Muscle of leg (tissue), 16 donors: ENCODE data around the gene DYNC2H1. TPM values are rescaled to one million over a fixed set of nuclear protein-coding genes. Genes with fewer than 3 reads are reported as not detected.

ENCODE experiments used
- DNase-seq: peaks from one replicate; pipeline ENCODE4 v3.0.0; 2013
- H3K27ac ChIP-seq: one replicate; pipeline ENCODE4 v1.5.1; 2013; ENCODE audit warnings: mild to moderate bottlenecking, low read length, control low read depth
- H3K27me3 ChIP-seq: one replicate; pipeline ENCODE4 v1.6.1; 2013; ENCODE audit warnings: low read length; ENCODE audit not compliant: control insufficient read depth, insufficient read depth
- H3K36me3 ChIP-seq: one replicate; pipeline ENCODE4 v1.6.1; 2013; ENCODE audit warnings: low read length; ENCODE audit not compliant: control insufficient read depth, insufficient read depth
- H3K4me1 ChIP-seq: one replicate; pipeline ENCODE4 v1.6.1; 2013; ENCODE audit warnings: low read length; ENCODE audit not compliant: control insufficient read depth, insufficient read depth
- H3K4me3 ChIP-seq: one replicate; pipeline ENCODE4 v1.5.1; 2013; ENCODE audit warnings: low read length, control low read depth
- H3K9me3 ChIP-seq: replicated peaks from 2 replicates; pipeline ENCODE4 v1.6.1; 2013; ENCODE audit warnings: low read depth, low read length; ENCODE audit not compliant: control insufficient read depth
- WGBS: methylation state at CpG from one replicate; pipeline ENCODE4 v1.1.5; 2013; ENCODE audit warnings: missing lambda C conversion rate; ENCODE audit not compliant: insufficient coverage; 5-methylcytosine and 5-hydroxymethylcytosine counted together
- long read RNA-seq, 11 donors: transcript quantifications; one replicate each; lab custom pipeline, GENCODE V29; 2026
- polyA plus RNA-seq, 8 donors: library from polyadenylated mRNA; unstranded; fragments of 120-200 nt; gene quantifications; one replicate each; pipeline versions ENCODE4 v1.2.1 to v1.2.3, GENCODE V29; 2013; ENCODE audit warnings: inconsistent platforms in 1 of 8, low replicate concordance in 1 of 8; ENCODE audit not compliant: insufficient read length in 8 of 8, insufficient read depth in 1 of 8
- total RNA-seq: library from RNA; stranded (reverse); fragments of 120-200 nt; gene quantifications from one replicate; pipeline ENCODE4 v1.2.4, GENCODE V29; 2013

Gene DYNC2H1, protein sequence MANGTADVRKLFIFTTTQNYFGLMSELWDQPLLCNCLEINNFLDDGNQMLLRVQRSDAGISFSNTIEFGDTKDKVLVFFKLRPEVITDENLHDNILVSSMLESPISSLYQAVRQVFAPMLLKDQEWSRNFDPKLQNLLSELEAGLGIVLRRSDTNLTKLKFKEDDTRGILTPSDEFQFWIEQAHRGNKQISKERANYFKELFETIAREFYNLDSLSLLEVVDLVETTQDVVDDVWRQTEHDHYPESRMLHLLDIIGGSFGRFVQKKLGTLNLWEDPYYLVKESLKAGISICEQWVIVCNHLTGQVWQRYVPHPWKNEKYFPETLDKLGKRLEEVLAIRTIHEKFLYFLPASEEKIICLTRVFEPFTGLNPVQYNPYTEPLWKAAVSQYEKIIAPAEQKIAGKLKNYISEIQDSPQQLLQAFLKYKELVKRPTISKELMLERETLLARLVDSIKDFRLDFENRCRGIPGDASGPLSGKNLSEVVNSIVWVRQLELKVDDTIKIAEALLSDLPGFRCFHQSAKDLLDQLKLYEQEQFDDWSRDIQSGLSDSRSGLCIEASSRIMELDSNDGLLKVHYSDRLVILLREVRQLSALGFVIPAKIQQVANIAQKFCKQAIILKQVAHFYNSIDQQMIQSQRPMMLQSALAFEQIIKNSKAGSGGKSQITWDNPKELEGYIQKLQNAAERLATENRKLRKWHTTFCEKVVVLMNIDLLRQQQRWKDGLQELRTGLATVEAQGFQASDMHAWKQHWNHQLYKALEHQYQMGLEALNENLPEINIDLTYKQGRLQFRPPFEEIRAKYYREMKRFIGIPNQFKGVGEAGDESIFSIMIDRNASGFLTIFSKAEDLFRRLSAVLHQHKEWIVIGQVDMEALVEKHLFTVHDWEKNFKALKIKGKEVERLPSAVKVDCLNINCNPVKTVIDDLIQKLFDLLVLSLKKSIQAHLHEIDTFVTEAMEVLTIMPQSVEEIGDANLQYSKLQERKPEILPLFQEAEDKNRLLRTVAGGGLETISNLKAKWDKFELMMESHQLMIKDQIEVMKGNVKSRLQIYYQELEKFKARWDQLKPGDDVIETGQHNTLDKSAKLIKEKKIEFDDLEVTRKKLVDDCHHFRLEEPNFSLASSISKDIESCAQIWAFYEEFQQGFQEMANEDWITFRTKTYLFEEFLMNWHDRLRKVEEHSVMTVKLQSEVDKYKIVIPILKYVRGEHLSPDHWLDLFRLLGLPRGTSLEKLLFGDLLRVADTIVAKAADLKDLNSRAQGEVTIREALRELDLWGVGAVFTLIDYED (N-terminal part only)
- total RNA-seq (17.2 TPM), polyA plus RNA-seq (10 to 100 TPM in 7 of 8 donors, 1 to 10 TPM in 1; 9.8 to 13.9 (median 11.8) TPM)
- long read RNA-seq, donor 1: 0 reads
- long read RNA-seq, donor 2: 0 reads
- long read RNA-seq, donor 3: 0 reads
- long read RNA-seq, donor 4: 0 reads
- long read RNA-seq, donor 5: 0 reads
- long read RNA-seq, donor 6: 0 reads
- long read RNA-seq, donor 7: 0 reads
- long read RNA-seq, donor 8, partial matches to known transcripts: 0 of 1 reads
- long read RNA-seq, donor 8, other reads (novel, unspliced or antisense): 0 of 1 reads
- long read RNA-seq, donor 9: 0 reads
- long read RNA-seq, donor 10, partial matches to known transcripts: 0 of 1 reads
- long read RNA-seq, donor 10, other reads (novel, unspliced or antisense): 0 of 1 reads
- long read RNA-seq, donor 11: 0 reads

GRCh38 chr11:103108933-103109817, at the start of gene DYNC2H1:
Gene DYNC2H1, plus strand, starts transcription at chr11:103109426. Its CDS starts 149 bp downstream, at chr11:103109575.
- Histone ChIP-seq H3K36me3 (no peaks in the 10 kb centered on the region), H3K27ac (peak within 1 kb of the TSS; percentile 94), H3K27me3 (peaks cover 5% of the 10 kb centered on the region), H3K9me3 (no peaks in the 10 kb centered on the region), H3K4me1 (no peaks in the 10 kb centered on the region), H3K4me3 (peak within 1 kb of the TSS; percentile 85)
- under 1% methylated on average over 46 of the region's 53 CpGs for WGBS
- DNase-seq: peak; percentile 97

- no peaks in the 10 kb centered on the region for H3K9me3 ChIP-seq
- no peak overlapping the region for H3K27ac ChIP-seq
- WGBS: no CpG with 5 or more reads among the region's 1 CpG
- H3K27me3 ChIP-seq: no peaks in the 10 kb centered on the region
- no peak for DNase-seq
- H3K36me3 ChIP-seq: peaks cover 13% of the 10 kb centered on the region
- H3K4me1 ChIP-seq: no peaks in the 10 kb centered on the region
- no peak overlapping the region for H3K4me3 ChIP-seq
These were observed 47.6 kb upstream of the DYNC2H1 start for GRCh38 chr11:103061656-103062055.

- no peak for DNase-seq
- no peak overlapping the region for H3K4me3 ChIP-seq
- no peaks in the 10 kb centered on the region for H3K9me3 ChIP-seq
- no peaks in the 10 kb centered on the region for H3K4me1 ChIP-seq
- peaks cover under 1% of the 10 kb centered on the region for H3K36me3 ChIP-seq
- no peak overlapping the region for H3K27ac ChIP-seq
- no peaks in the 10 kb centered on the region for H3K27me3 ChIP-seq
- no CpG with 5 or more reads among the region's 1 CpG for WGBS
These were observed 42.1 kb upstream of the DYNC2H1 start for GRCh38 chr11:103067118-103067517.

DNA sequence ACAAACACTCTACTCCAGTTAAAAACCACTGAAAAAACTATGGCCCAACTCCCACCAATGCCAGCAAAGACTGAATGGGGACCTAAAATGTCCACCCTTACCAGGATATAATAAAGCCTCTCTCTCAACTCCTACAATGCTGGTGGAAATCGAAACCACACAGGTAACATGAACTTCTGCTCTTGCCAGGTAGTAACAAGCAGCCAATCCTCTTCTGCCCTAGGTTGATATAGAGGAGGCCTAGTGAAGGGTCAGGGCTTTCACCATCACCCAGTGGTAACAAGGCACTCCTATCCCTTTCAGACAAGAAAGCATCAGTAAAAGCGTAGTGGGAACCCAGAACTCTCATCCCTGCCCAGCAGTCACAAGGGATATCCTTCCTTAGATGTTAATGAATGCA, 39.9 kb upstream of the DYNC2H1 start:
- no peaks in the 10 kb centered on the region for H3K36me3 ChIP-seq
- H3K27me3 ChIP-seq: no peaks in the 10 kb centered on the region
- no peaks in the 10 kb centered on the region for H3K4me1 ChIP-seq
- H3K4me3 ChIP-seq: no peak overlapping the region
- no CpG with 5 or more reads among the region's 2 CpGs for WGBS
- no peaks in the 10 kb centered on the region for H3K9me3 ChIP-seq
- no peak for DNase-seq
- H3K27ac ChIP-seq: no peak overlapping the region

GRCh38 chr11:103070142-103070541, 39.1 kb upstream of the DYNC2H1 start:
- DNase-seq: no peak
- H3K4me1 ChIP-seq: no peaks in the 10 kb centered on the region
- H3K36me3 ChIP-seq: no peaks in the 10 kb centered on the region
- no peaks in the 10 kb centered on the region for H3K9me3 ChIP-seq
- no peak overlapping the region for H3K4me3 ChIP-seq
- H3K27me3 ChIP-seq: no peaks in the 10 kb centered on the region
- no peak overlapping the region for H3K27ac ChIP-seq

DNA sequence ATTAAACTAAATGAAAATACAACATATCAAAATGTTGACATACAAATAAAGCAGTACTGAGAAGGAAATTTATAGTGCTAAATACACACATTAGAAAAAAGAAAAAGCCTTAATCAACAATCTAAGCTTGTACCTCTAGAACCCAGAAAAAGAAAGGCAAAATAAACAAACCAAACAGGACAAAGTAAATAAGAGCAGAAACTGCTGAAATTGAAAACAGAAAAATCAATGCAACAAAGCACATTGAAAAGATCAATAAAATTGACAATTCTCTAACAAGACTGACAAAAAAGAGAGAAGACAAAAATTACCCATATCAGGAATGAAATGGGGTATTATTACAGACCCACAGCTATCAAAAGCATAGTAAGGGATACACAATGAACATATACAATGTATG, 38.2 kb upstream of the DYNC2H1 start:
- Histone ChIP-seq H3K27me3 (no peaks in the 10 kb centered on the region), H3K36me3 (no peaks in the 10 kb centered on the region), H3K9me3 (no peaks in the 10 kb centered on the region), H3K4me3 (no peak overlapping the region), H3K4me1 (no peaks in the 10 kb centered on the region), H3K27ac (no peak overlapping the region)
- DNase-seq: no peak

DNA sequence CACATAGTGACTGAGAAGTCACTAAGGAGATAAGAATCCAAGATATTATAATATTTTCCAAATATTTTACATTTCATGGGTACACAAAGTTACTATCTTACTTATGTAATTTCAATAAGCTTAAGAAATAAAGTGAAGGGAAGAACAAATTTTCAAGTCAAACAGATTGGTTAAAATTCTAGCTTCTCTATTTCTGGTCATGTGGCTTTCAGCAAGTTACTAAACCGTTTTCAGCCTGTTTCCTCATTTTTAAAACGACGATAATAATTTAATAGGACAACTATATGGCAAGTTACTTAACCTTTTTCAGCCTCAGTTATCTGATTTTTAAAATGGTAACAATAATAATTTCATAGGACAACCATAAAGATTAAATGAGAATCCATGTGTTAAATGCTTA, 32.9 kb upstream of the DYNC2H1 start:
- peaks cover 13% of the 10 kb centered on the region for H3K36me3 ChIP-seq
- no CpG with 5 or more reads among the region's 3 CpGs for WGBS

DNA sequence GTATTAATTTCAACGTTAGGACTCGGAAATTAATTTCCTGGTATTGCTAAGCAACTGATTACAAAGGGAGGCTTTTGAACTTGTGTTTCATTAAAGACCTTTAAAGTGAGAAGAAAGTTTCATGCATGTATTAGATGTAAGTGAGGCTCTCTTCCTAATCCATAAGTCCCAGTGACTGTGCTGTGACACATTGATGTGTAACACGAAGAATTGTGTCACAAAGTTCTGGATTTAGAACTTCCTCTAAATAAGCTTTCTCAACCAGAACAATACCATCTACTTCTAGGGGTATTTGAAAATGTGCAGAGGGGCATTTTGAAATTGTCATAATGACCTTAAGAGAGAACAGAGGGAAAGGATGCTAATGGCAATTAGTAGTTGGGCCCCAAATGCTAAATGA, 31.7 kb upstream of the DYNC2H1 start:
- WGBS: 100% methylated on average over 1 of the region's 3 CpGs
- H3K27ac ChIP-seq: no peak overlapping the region
- no peaks in the 10 kb centered on the region for H3K4me1 ChIP-seq
- no peak for DNase-seq
- no peaks in the 10 kb centered on the region for H3K9me3 ChIP-seq
- H3K27me3 ChIP-seq: no peaks in the 10 kb centered on the region
- peaks cover 13% of the 10 kb centered on the region for H3K36me3 ChIP-seq
- H3K4me3 ChIP-seq: no peak overlapping the region

More for the DNA sequence above, 32.9 kb upstream of the DYNC2H1 start:
- no peak overlapping the region for H3K27ac ChIP-seq
- DNase-seq: no peak
- H3K4me3 ChIP-seq: no peak overlapping the region
- H3K9me3 ChIP-seq: no peaks in the 10 kb centered on the region
- no peaks in the 10 kb centered on the region for H3K27me3 ChIP-seq
- no peaks in the 10 kb centered on the region for H3K4me1 ChIP-seq

DNA sequence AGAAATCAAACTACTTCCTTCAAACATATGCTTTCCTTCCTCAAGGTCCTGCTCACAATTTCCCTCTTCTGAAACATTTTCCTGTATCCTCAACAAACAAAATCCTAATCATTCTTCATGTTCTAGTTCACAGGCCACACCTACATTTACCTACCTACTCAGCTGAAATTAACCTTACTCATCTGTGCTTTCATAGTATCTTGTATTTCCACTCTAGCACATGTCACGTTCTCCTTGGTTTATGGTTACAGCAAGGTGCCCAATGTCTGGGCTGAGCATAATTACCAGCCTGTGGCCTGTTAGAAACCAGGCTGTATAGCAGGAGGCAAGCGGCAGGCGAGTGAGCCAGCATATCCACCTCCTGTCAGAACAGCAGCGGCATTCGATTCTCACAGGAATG, 30.5 kb upstream of the DYNC2H1 start:
- H3K27ac ChIP-seq: no peak overlapping the region
- peaks cover 13% of the 10 kb centered on the region for H3K36me3 ChIP-seq
- no peaks in the 10 kb centered on the region for H3K9me3 ChIP-seq
- H3K4me1 ChIP-seq: no peaks in the 10 kb centered on the region
- H3K27me3 ChIP-seq: no peaks in the 10 kb centered on the region
- WGBS: 93% methylated on average over 3 of the region's 5 CpGs
- H3K4me3 ChIP-seq: no peak overlapping the region
- DNase-seq: no peak
